HUDEP-2 (cell line): ENCODE measurements around the gene F11R.
"Not testable (repeated sequence)": the region's sequence is repeated elsewhere in the genome, so short reads cannot be mapped to it uniquely, and the experiment has no call there.

Experiments used
- DNase-seq, 76 experiments: peaks; one replicate each; lab custom pipeline; 2025; ENCODE audit not compliant: unreplicated experiment in 76 of 76; lab: John Stamatoyannopoulos, UW

Gene F11R

GRCh38 chr1:160981584-160982411 lies 39.2 kb downstream of the F11R start:
- no peak for DNase-seq

- DNase-seq, result no peak
Observed at GRCh38 chr1:160979286-160979685, 41.7 kb downstream of the F11R start.

- no peak for DNase-seq
Observed at GRCh38 chr1:160978510-160978927, 42.4 kb downstream of the F11R start.

- no peak for DNase-seq
Observed at GRCh38 chr1:160975026-160975425, 45.9 kb downstream of the F11R start.

- no peak for DNase-seq
Observed at GRCh38 chr1:160973491-160973890, 47.5 kb downstream of the F11R start.

GRCh38 chr1:160972939-160973338 lies 48.0 kb downstream of the F11R start:
- no peak for DNase-seq

- no peak for DNase-seq
Observed at GRCh38 chr1:160971618-160972056, 49.3 kb downstream of the F11R start.

- no peak for DNase-seq
Observed at GRCh38 chr1:160963521-160963920, 57.4 kb downstream of the F11R start.

GRCh38 chr1:160961419-160961818 lies 59.5 kb downstream of the F11R start:
- DNase-seq, result no peak

GRCh38 chr1:160956966-160957365 lies 64.0 kb downstream of the F11R start:
- DNase-seq, result no peak

GRCh38 chr1:160954158-160955104 lies 66.5 kb downstream of the F11R start, which contains the start of gene ITLN2:
ITLN2 (minus strand) TSS chr1:160954809; CDS start chr1:160954741, 68 bp downstream.
- peak in 42 of 76 experiments; percentile 4 to 64 (median 23) for DNase-seq

GRCh38 chr1:160953030-160953429 lies 67.9 kb downstream of the F11R start:
- no peak for DNase-seq

GRCh38 chr1:160952129-160952510 lies 68.8 kb downstream of the F11R start:
- no peak for DNase-seq

GRCh38 chr1:160951443-160952128 lies 69.4 kb downstream of the F11R start:
- DNase-seq, result peak in 56 of 76 experiments; percentile 5 to 71 (median 34)

- no peak for DNase-seq
Observed at GRCh38 chr1:160950657-160951056, 70.3 kb downstream of the F11R start.

- DNase-seq, result no peak
Observed at GRCh38 chr1:160949881-160950280, 71.1 kb downstream of the F11R start.

GRCh38 chr1:160949216-160949880 lies 71.6 kb downstream of the F11R start:
- DNase-seq, result peak in 28 of 76 experiments; percentile 2 to 67 (median 24)

- DNase-seq, result peak in 8 of 76 experiments; percentile 2 to 28 (median 5)
Observed at GRCh38 chr1:160947174-160947759, 73.7 kb downstream of the F11R start.

- DNase-seq, result not testable (repeated sequence)
Observed at GRCh38 chr1:160945881-160946280, 75.1 kb downstream of the F11R start.
